Measurements from ENCODE around the gene SLC22A8. TPM values are rescaled to one million over a fixed set of nuclear protein-coding genes. Genes with fewer than 3 reads are reported as not detected.

Gene SLC22A8
- total and polyA plus RNA-seq, 2 experiments from 2014 or later: not detected

DNA sequence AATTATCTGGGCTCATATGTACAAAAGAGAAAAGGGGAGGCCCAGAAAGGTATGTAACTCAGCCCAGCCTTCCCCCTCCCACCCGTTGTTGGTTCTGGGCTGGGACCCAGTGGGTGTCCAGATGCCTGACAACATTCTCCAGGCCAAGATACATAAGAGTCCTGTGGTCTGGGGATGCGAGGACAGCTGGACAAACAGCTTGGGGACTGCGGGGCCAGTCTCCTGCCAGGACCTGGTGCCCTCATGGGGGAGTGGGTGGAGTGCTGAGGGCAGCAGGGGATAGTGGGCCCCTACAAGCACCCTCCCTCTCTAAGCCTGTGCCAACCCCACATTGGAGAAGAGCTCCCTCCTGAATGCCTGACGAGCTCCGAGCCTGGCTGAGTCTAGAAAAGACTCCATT lies 27.4 kb downstream of the SLC22A8 start:
- no peaks in the 10 kb centered on the region for H3K79me2 ChIP-seq (replicated peaks; ENCODE audit: insufficient read depth)
- no peaks in the 10 kb centered on the region for H4K20me1 ChIP-seq (replicated peaks; ENCODE audit: insufficient read depth)
- no peak for DNase-seq (ENCODE audit: low spot score)
- H3K4me2 ChIP-seq: no peak overlapping the region
- ATAC-seq: no peak
- no peaks in the 10 kb centered on the region for H3F3A ChIP-seq (replicated peaks; ENCODE audit: low read depth)
- 0 out of 2 replicates have a peak, but pooled peaks cover 8% of the 10 kb centered on the region for H3K9me2 ChIP-seq (ENCODE audit: insufficient read depth)
- Mint-ChIP-seq H3K27me3 (ENCODE audit: insufficient read depth, low read depth, poor library complexity) (peaks cover 2% of the 10 kb centered on the region), H3K4me1 (no peaks in the 10 kb centered on the region), H3K4me3 (no peak overlapping the region), H3K27ac (no peak overlapping the region), H3K9me3 (peaks cover 3% of the 10 kb centered on the region; the same call in 2 of the 3 replicates), H3K36me3 (ENCODE audit: low read depth) (no peaks in the 10 kb centered on the region; the same call in 1 of the 3 replicates)
- H3K27ac ChIP-seq (ENCODE audit: low read depth): no peak overlapping the region
- H3K4me3 ChIP-seq: no peak overlapping the region
- H2AFZ ChIP-seq: no peak overlapping the region
- H3K36me3 ChIP-seq (ENCODE audit: insufficient read depth): no peaks in the 10 kb centered on the region
- TF ChIP-seq CREB1 (CRISPR knock-in tag; IDR thresholded peaks at IDR 0.05; ENCODE audit: low read depth) (no peak), JUNB (IDR thresholded peaks at IDR 0.05; ENCODE audit: unreplicated experiment) (no peak), NANOG (IDR thresholded peaks at IDR 0.05; ENCODE audit: borderline replicate concordance) (no peak), EZH2phosphoT487 (IDR thresholded peaks at IDR 0.05; ENCODE audit: unreplicated experiment) (no peak)
- TF ChIP-seq, protein P1, sequence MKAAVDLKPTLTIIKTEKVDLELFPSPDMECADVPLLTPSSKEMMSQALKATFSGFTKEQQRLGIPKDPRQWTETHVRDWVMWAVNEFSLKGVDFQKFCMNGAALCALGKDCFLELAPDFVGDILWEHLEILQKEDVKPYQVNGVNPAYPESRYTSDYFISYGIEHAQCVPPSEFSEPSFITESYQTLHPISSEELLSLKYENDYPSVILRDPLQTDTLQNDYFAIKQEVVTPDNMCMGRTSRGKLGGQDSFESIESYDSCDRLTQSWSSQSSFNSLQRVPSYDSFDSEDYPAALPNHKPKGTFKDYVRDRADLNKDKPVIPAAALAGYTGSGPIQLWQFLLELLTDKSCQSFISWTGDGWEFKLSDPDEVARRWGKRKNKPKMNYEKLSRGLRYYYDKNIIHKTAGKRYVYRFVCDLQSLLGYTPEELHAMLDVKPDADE (IDR thresholded peaks at IDR 0.05): no peak
- no peaks in the 10 kb centered on the region for H3K27me3 ChIP-seq (ENCODE audit: insufficient read depth)
- H3K4me1 ChIP-seq (ENCODE audit: insufficient read depth): no peaks in the 10 kb centered on the region

DNA sequence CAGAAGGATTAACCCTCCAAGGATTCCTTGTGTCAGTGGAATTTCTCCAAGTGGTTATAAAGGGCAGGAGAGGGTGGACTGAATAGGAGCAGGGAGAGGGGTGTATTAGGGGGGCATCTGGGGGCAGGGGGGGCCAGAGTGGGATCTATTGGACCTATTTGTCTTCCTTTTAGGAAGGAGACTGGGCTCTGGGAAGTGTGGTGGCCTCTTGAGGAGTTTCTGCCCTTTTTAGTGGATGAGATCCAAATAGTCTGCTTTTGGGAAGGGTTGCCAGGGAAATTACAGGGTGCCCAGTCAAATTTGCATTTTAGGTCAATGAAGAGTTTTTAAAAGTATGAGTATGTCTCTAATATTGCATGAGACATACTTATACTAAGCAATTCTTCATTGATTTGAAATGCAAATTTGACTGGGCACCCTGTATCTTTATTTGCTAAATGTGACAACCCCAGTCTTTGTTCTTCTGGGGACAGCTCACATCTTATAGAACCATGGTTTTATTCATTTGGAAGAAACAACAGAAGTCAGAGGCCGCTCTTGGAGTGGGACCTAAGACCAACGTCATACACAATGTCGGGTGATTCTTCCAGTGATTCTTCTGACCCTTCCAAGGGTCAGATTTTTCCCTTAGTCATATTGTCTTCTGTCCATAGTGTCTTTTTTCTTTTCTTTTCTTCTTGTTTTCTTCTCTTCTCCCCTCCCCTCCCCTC lies 30.4 kb downstream of the SLC22A8 start:
- Mint-ChIP-seq H3K36me3 (ENCODE audit: low read depth) (no peaks in the 10 kb centered on the region; the same call in 2 of the 3 replicates), H3K27ac (no peak overlapping the region), H3K9me3 (no peaks in the 10 kb centered on the region), H3K4me1 (no peaks in the 10 kb centered on the region), H3K4me3 (no peak overlapping the region), H3K27me3 (ENCODE audit: insufficient read depth, low read depth, poor library complexity) (peaks cover 2% of the 10 kb centered on the region)
- no peak overlapping the region for H3K4me3 ChIP-seq
- H3K4me1 ChIP-seq (ENCODE audit: insufficient read depth): no peaks in the 10 kb centered on the region
- DNase-seq (ENCODE audit: low spot score): no peak
- no peaks in the 10 kb centered on the region for H3K27me3 ChIP-seq (ENCODE audit: insufficient read depth)
- H4K20me1 ChIP-seq (replicated peaks; ENCODE audit: insufficient read depth): no peaks in the 10 kb centered on the region
- 0 out of 2 replicates have a peak, but pooled peaks cover 7% of the 10 kb centered on the region for H3K9me2 ChIP-seq (ENCODE audit: insufficient read depth)
- ATAC-seq: no peak
- no peak for TF ChIP-seq CREB1 (CRISPR knock-in tag; IDR thresholded peaks at IDR 0.05; ENCODE audit: low read depth)
- no peak for TF ChIP-seq EZH2phosphoT487 (IDR thresholded peaks at IDR 0.05; ENCODE audit: unreplicated experiment)
- TF ChIP-seq EZH2 (IDR thresholded peaks at IDR 0.05; ENCODE audit: low read depth, unreplicated experiment): no peak
- H3K36me3 ChIP-seq (ENCODE audit: insufficient read depth): no peaks in the 10 kb centered on the region
- no peak overlapping the region for H3K27ac ChIP-seq (ENCODE audit: low read depth)
- H3F3A ChIP-seq (replicated peaks; ENCODE audit: low read depth): no peaks in the 10 kb centered on the region
- no peak overlapping the region for H2AFZ ChIP-seq
- H3K4me2 ChIP-seq: no peak overlapping the region
- no peaks in the 10 kb centered on the region for H3K79me2 ChIP-seq (replicated peaks; ENCODE audit: insufficient read depth)

DNA sequence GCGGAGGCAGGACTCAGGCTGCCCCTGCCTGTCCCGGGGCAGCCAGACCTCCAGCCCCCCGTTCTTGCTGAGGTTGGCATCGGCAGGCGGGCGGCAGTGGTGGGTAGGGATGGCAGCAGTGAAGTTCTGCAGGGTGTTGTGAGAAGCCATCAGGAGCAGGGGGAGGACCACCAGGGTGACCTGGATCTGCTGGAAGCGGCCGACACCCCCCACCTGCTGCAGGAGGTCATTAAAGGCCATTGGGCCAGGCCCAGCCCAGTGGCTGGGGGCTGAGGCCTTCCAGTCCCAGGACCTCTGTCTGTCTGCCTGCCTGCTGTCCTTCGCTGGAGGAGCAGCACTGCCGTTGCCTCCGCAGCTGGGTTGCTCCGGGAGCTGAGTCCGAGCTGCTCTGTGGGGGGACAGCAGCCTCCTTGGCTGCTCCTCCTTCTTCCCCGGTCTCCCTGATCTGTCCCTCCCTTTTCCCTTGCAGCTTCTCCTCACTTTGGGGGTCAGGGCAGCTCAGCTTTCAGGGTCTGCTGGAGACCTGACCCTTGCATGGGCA lies 31.1 kb downstream of the SLC22A8 start, which contains the start of gene SLC22A6:
SLC22A6 (minus strand) TSS at position 517 of the 541 bp plus-strand sequence; CDS start at position 240, 277 bp downstream.
- H3K27ac Mint-ChIP-seq: no peak within 1 kb of the TSS
- H3K4me2 ChIP-seq: no peak within 1 kb of the TSS
- no peaks in the 10 kb centered on the region for H4K20me1 ChIP-seq (replicated peaks; ENCODE audit: insufficient read depth)
- H3K27me3 Mint-ChIP-seq (ENCODE audit: insufficient read depth, low read depth, poor library complexity): peaks cover 2% of the 10 kb centered on the region
- ATAC-seq: peak; percentile 39; the same call in 2 of the 3 replicates
- H3K4me3 ChIP-seq: no peak within 1 kb of the TSS
- H3F3A ChIP-seq (replicated peaks; ENCODE audit: low read depth): no peaks in the 10 kb centered on the region
- DNase-seq (ENCODE audit: low spot score): no peak
- H3K27me3 ChIP-seq (ENCODE audit: insufficient read depth): no peaks in the 10 kb centered on the region
- H3K4me1 Mint-ChIP-seq: no peaks in the 10 kb centered on the region
- 0 out of 2 replicates have a peak, but pooled peaks cover 5% of the 10 kb centered on the region for H3K9me2 ChIP-seq (ENCODE audit: insufficient read depth)
- H3K9me3 Mint-ChIP-seq: no peaks in the 10 kb centered on the region
- H3K4me1 ChIP-seq (ENCODE audit: insufficient read depth): no peaks in the 10 kb centered on the region
- H3K36me3 Mint-ChIP-seq (ENCODE audit: low read depth): no peaks in the 10 kb centered on the region; the same call in 2 of the 3 replicates
- no peak within 1 kb of the TSS for H2AFZ ChIP-seq
- no peak within 1 kb of the TSS for H3K27ac ChIP-seq (ENCODE audit: low read depth)
- H3K4me3 Mint-ChIP-seq: no peak within 1 kb of the TSS
- no peaks in the 10 kb centered on the region for H3K36me3 ChIP-seq (ENCODE audit: insufficient read depth)
- no peaks in the 10 kb centered on the region for H3K79me2 ChIP-seq (replicated peaks; ENCODE audit: insufficient read depth)
- TF ChIP-seq, protein P1 (IDR thresholded peaks at IDR 0.05): no peak
- TF ChIP-seq EZH2 (IDR thresholded peaks at IDR 0.05; ENCODE audit: low read depth, unreplicated experiment) (no peak), EZH2phosphoT487 (IDR thresholded peaks at IDR 0.05; ENCODE audit: unreplicated experiment) (no peak), STAT1 (IDR thresholded peaks at IDR 0.05; ENCODE audit: unreplicated experiment) (no peak)

Measured in GM23338 (cell line).